Stimulated activated CD8-positive, alpha-beta memory T cell treated with anti-CD3 and anti-CD28 coated beads, Interleukin-12 subunit alpha, Interleukin-12 subunit beta, amount 100 ng/mL, for 24 hours (primary cell): Measurements from ENCODE around the gene TPCN2.

ENCODE experiments used
- DNase-seq: peaks from one replicate; pipeline ENCODE4 v3.0.0-alpha.2; 2020; ENCODE audit errors: extremely low read depth

Gene TPCN2

DNA sequence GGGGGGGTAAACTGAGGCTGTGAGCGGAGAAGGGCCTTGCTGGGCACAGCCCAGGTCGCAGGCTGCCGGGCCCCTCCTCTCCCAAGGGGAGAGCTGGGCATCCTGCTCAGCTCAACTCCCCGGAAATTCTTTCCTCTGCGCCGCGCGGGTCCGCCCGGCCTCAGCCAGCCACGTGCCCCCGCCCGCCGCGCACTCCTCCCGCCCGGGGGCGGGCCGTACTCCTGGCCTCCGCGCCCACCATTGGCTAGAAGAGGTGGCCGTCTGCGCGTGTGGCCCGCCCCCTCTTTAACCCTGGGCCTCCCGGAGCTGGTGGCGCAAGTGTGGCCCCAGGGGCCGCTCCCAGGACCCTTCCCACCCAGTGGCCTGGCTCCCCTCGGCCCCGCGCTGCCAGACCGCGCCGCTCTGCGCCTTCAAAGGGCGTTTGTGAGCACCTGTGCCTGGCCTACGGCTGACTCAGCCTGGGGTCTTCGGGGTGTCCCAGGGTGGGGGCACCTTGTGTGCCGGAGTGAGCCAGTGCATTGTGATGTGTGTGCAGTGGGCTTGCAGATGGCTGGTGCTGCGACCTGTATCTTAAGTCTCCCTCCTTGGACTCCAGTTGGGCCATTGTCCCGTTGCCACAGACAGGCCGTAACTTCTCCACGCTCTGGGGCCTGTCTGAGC lies 37.6 kb upstream of the TPCN2 start:
- DNase-seq, result peak; percentile 21

- no peak for DNase-seq
These were observed 37.1 kb upstream of the TPCN2 start for GRCh38 chr11:69011624-69012091.

- no peak for DNase-seq
These were observed 36.4 kb upstream of the TPCN2 start for GRCh38 chr11:69012092-69013008.

DNA sequence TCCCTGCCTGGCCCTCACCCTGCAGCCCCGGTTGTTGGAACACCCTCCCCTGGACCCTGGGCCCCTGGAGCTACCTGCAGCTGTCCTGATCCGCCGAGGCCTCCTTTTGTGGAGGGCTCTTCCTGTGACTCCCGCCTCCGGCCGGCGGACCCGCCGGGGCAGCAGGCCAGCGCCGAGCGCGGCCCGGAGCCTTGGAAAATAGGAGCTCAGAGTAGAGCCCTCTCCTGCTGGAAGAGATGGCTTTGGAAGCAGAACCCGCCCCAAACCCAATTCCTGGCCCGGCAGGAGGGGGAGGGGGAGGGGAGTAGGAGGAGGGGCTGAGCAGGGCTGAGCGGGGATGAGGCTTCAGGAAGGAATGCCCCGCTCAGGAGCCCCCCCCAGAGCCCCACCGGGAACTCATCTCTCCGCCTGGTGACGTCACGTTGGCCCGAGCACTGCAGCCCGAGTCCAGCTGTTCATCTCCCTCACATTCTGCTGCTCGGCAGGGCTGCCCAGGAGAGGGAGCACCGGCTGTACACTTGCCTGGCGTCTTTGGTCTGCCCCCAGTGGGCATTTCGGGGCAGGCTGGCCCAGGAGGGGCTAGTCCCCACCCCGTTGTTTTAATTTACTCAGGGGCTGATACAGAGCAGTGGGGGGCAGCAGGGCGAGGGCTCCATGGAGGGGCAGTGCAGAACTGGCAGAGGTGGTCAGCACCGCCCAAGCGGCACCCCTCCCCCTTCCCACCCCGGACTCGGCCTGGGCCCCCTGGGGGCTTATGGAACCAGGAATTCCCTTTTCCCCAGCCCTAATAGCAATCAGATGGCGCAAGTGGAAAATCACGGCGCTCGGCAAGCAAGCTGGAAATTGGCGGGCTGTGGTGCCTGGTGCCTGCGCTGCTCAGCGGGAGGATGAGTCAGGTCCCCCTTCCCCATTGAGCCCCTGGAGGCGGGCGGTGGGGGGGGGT lies 35.5 kb upstream of the TPCN2 start, which contains the start of gene MRGPRF:
TSS of gene MRGPRF (minus strand) at position 238 of the 943 bp plus-strand sequence. CDS start 3,345 bp downstream, outside the sequence.
- DNase-seq, result no peak

DNA sequence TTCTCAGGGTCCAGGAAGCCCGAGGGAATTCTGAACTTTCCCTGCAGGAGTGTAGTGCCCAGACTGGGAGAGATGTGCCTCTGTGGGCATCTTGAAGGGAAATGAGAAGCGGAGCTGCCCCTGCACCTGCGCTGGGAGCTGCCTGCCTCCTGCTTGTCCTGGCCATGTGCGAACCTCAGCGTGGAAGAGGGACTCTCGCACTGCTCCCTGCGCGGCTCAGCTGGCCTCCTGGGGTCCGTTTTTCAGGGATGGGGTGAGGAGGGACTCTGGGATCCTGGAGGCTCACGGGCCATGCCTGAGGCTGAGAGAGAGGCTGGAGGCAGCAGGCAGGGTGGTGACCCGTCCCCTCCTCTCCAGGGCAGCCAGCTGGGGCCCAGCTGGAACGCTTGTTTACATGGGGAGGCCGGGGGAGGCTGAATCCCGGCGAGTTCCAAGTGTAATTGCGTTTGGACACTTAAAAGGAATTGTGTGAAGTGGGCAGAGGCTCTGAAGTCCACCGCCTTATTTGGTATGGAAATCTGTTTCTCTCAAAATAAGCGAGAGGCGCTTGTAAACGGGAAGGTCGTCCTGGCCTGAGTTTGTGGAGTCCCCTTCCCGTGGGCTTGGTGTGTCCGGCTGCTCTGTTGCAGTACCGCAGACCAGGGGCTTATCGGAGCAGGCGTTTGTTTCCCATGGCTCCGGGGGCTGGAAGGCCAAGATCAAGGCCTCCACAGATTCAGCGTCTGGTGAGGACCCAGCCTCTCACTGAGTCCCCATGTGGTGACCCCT lies 34.5 kb upstream of the TPCN2 start:
- no peak for DNase-seq

- DNase-seq, result no peak
These were observed 33.7 kb upstream of the TPCN2 start for GRCh38 chr11:69014898-69015549.

DNA sequence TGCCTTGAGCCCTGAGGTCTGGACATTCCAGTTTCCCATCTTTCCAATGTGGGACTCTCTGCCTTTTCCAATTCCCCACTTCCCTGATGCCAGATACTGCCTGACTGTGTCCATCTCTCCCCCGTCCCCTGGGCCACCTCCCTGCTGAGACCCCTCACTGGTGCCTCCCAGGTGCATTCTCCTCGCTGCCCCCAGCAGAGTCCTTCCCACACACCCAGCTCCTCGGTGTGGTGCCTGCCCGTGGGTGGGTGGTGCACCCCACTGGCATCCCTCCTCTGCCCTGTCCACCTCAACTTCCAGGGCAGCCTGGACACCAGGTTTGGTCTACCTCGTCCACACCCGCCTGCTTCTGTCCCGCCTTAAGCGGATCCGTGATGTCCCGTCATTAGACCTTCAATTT lies 30.8 kb upstream of the TPCN2 start:
- DNase-seq, result no peak

- DNase-seq, result no peak
These were observed 29.8 kb upstream of the TPCN2 start for GRCh38 chr11:69018924-69019323.

- DNase-seq, result no peak
These were observed 26.5 kb upstream of the TPCN2 start for GRCh38 chr11:69022260-69022659.

GRCh38 chr11:69024509-69024908 lies 24.2 kb upstream of the TPCN2 start:
- DNase-seq, result no peak

GRCh38 chr11:69027704-69028372 lies 20.9 kb upstream of the TPCN2 start:
- DNase-seq, result no peak

- no peak for DNase-seq
These were observed 18.4 kb upstream of the TPCN2 start for GRCh38 chr11:69030301-69030700.

GRCh38 chr11:69032833-69033232 lies 15.9 kb upstream of the TPCN2 start:
- DNase-seq, result no peak

GRCh38 chr11:69033431-69033830 lies 15.3 kb upstream of the TPCN2 start:
- no peak for DNase-seq

- no peak for DNase-seq
These were observed 14.4 kb upstream of the TPCN2 start for GRCh38 chr11:69034123-69034867.

GRCh38 chr11:69035150-69035945 lies 13.4 kb upstream of the TPCN2 start:
- no peak for DNase-seq

DNA sequence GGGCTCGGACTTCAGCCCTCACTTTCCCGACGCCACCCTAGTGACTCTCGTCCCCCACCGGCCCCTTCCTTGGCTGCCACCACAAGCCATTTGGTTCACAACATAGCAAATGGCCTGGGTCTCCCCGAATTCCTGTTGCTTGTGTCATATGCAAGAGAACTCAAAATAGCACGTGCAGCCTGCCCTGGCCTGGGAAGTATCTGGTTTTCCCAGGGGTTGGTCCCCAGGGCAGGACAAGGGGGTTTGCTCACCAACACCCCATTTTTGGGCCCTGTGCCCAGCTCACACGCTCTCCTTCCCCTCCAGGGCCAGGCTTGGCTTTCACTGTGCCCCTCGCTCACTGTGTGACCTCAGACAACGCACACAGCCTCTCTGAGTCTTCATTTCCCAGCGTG lies 12.8 kb upstream of the TPCN2 start:
- no peak for DNase-seq

DNA sequence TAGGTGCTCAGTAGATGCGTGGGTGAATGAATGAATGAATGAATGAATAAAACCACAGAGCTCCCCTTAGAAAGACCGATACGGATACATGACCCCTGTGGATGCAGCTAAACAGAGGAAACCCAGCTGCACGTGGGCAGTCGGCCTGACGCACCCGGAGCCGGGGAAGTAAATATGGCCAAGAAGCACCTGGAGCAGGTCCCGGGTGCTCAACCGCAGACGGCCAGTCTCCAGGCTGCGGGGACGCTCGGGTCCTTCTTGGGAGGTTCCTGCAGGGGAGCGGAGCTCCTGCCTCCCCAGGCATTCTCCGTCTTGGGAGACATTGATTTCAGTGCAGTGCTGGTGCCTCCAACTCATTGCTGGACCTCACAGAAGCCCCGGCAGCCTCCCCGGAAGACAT lies 11.7 kb upstream of the TPCN2 start:
- no peak for DNase-seq
